Measurements from ENCODE around the gene CD2AP. TPM values are rescaled to one million over a fixed set of nuclear protein-coding genes. Genes with fewer than 3 reads are reported as not detected.
A peak's percentile ranks its signal among the peaks of the same experiment; 100 is the strongest.

Gene CD2AP
- total RNA-seq, 1 experiment from 2014 or later: 42.7 TPM

DNA sequence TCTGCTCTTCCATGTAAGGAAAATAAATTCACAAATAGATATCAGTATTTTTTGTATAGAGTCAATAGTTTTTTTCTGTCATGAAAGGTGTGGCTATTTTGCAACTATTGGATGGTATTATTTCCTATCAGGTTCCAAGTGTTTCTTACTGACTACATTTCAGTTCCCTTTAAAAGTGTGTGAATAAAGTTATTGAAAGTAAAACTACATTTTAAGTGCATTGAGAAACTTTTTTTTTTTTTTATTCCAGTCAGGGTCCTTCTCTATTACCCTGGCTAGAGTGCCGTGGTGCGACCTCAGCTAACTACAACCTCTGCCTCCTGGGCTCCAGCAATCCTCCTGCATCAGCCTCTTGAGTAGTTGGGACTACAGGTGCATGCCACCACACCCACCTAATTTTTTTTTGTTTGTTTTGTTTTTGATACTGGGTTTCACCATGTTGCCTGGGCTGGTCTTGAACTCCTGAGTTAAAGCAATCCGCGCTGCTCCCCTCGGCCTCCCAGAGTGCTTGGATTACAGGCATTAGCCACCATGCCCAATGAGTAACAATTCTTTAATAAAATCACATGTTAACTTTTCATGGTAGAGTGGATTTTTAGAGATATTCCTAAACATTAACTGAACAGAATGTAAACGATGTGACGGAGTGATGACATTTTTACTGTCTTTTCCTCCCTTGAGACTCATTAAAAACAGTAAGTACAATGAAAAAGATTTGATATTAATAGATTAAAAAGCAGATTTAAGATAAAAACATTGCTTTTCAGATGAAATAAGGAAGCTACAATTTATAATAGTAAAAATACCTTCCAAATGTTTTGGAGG lies 151.1 kb downstream of the CD2AP start:
- H3K36me3 ChIP-seq (ENCODE audit: insufficient read depth, low read length): 0 out of 2 replicates have a peak, but pooled peaks cover 3% of the 10 kb centered on the region
- no peaks in the 10 kb centered on the region for H3K9me3 ChIP-seq (ENCODE audit: low read length)
- no peak for DNase-seq
- no peak overlapping the region for H2AFZ ChIP-seq (ENCODE audit: low read length)
- 0 out of 2 replicates have a peak, but pooled peaks cover 1% of the 10 kb centered on the region for H4K20me1 ChIP-seq (ENCODE audit: insufficient read depth, low read depth, low read length)
- no peak overlapping the region for H3K27ac ChIP-seq (ENCODE audit: low read length)
- H3K4me3 ChIP-seq (ENCODE audit: low read length): no peak overlapping the region
- no peaks in the 10 kb centered on the region for H3K27me3 ChIP-seq (ENCODE audit: low read length)
- no peak overlapping the region for H3K9ac ChIP-seq (ENCODE audit: low read length)
- H3K4me1 ChIP-seq (ENCODE audit: low read length): no peaks in the 10 kb centered on the region
- no peaks in the 10 kb centered on the region for H3K79me2 ChIP-seq (ENCODE audit: low read length)
- H3K4me2 ChIP-seq (ENCODE audit: low read depth, low read length, poor library complexity, severe bottlenecking): no peak overlapping the region
- H3K9me2 ChIP-seq (replicated peaks; ENCODE audit: insufficient read depth, low read length): no peaks in the 10 kb centered on the region

DNA sequence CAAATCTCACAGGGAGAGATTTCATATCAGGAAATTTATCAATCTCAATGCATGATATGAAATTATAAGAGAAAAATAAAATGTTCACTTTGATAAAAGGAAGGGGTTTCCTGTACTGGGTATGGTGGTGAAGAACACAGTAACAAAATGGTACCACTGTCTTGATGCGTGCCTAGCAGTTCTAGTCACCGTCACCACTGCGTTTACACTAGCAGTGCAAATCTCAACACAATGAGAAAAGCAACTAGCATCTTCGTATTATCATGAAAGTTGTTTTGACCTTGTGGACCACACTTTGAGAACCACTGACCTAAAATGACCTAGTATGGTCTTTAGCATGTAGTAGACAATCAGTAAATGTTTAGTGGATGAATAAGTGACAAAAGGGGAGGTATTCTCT lies 152.4 kb downstream of the CD2AP start:
- Histone ChIP-seq H3K4me1 (ENCODE audit: low read length) (no peaks in the 10 kb centered on the region), H3K4me3 (ENCODE audit: low read length) (no peak overlapping the region), H3K27ac (ENCODE audit: low read length) (no peak overlapping the region), H3K9ac (ENCODE audit: low read length) (no peak overlapping the region), H3K79me2 (ENCODE audit: low read length) (no peaks in the 10 kb centered on the region), H3K9me2 (replicated peaks; ENCODE audit: insufficient read depth, low read length) (no peaks in the 10 kb centered on the region), H3K9me3 (ENCODE audit: low read length) (no peaks in the 10 kb centered on the region), H3K36me3 (ENCODE audit: insufficient read depth, low read length) (0 out of 2 replicates have a peak, but pooled peaks cover 2% of the 10 kb centered on the region), H2AFZ (ENCODE audit: low read length) (no peak overlapping the region), H3K4me2 (ENCODE audit: low read depth, low read length, poor library complexity, severe bottlenecking) (no peak overlapping the region), H4K20me1 (ENCODE audit: insufficient read depth, low read depth, low read length) (0 out of 2 replicates have a peak, but pooled peaks cover 4% of the 10 kb centered on the region), H3K27me3 (ENCODE audit: low read length) (no peaks in the 10 kb centered on the region)
- DNase-seq: no peak

DNA sequence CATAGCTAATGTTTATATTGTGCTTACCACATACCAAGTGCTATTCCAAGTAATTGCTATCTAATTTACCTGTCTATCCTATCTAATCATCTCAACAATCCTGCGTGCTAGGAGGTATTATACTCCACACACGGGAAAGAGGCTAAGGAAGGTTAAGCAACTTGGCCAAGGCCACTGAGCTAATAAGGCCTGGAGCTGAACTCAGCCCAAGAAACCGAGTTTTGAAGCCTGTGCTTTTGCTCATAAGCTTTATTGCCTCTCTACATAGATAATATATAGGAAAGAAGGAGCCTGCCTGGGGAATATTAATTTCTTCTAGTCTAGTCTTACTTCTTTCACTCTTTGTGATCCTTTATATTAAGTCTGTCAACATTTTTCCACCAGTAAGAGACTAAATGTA lies 153.0 kb downstream of the CD2AP start:
- Histone ChIP-seq H3K27me3 (ENCODE audit: low read length) (no peaks in the 10 kb centered on the region), H3K4me1 (ENCODE audit: low read length) (no peaks in the 10 kb centered on the region), H3K36me3 (ENCODE audit: insufficient read depth, low read length) (no peaks in the 10 kb centered on the region), H3K27ac (ENCODE audit: low read length) (no peak overlapping the region), H4K20me1 (ENCODE audit: insufficient read depth, low read depth, low read length) (0 out of 2 replicates have a peak, but pooled peaks cover 4% of the 10 kb centered on the region), H3K4me2 (ENCODE audit: low read depth, low read length, poor library complexity, severe bottlenecking) (no peak overlapping the region), H3K9ac (ENCODE audit: low read length) (no peak overlapping the region), H3K9me3 (ENCODE audit: low read length) (no peaks in the 10 kb centered on the region), H3K79me2 (ENCODE audit: low read length) (no peaks in the 10 kb centered on the region), H2AFZ (ENCODE audit: low read length) (no peak overlapping the region), H3K9me2 (replicated peaks; ENCODE audit: insufficient read depth, low read length) (no peaks in the 10 kb centered on the region), H3K4me3 (ENCODE audit: low read length) (no peak overlapping the region)
- no peak for DNase-seq

DNA sequence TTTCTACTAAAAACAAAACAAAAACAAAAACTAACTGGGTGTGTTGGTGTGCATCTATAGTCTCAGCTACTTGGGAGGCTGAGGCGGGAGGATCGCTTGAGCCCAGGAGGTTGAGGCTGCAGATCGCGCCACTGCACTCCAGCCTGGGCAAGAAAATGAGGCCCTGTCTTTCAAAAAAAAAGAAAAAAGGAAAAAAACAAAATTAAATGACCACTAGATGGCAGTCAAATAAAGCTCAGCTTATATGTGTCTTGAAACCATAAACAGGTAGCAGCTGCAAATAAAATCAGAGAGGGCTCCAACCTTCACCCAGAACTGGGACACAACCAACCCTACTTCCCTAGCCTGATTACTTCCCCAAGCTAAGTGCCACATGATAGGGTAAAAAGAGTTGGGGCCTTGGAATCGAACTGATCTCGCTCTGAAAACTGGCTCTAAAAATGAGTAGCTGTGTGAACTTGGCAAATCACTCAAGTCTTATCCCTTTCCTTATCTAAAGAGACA lies 153.7 kb downstream of the CD2AP start:
- Histone ChIP-seq H4K20me1 (ENCODE audit: insufficient read depth, low read depth, low read length) (0 out of 2 replicates have a peak, but pooled peaks cover 4% of the 10 kb centered on the region), H3K9me2 (replicated peaks; ENCODE audit: insufficient read depth, low read length) (no peaks in the 10 kb centered on the region), H3K36me3 (ENCODE audit: insufficient read depth, low read length) (no peaks in the 10 kb centered on the region), H3K9me3 (ENCODE audit: low read length) (no peaks in the 10 kb centered on the region), H3K27me3 (ENCODE audit: low read length) (no peaks in the 10 kb centered on the region), H3K9ac (ENCODE audit: low read length) (no peak overlapping the region), H3K27ac (ENCODE audit: low read length) (no peak overlapping the region), H3K4me1 (ENCODE audit: low read length) (no peaks in the 10 kb centered on the region), H3K79me2 (ENCODE audit: low read length) (no peaks in the 10 kb centered on the region), H3K4me3 (ENCODE audit: low read length) (no peak overlapping the region), H3K4me2 (ENCODE audit: low read depth, low read length, poor library complexity, severe bottlenecking) (no peak overlapping the region), H2AFZ (ENCODE audit: low read length) (no peak overlapping the region)
- peak; percentile 87 for DNase-seq

DNA sequence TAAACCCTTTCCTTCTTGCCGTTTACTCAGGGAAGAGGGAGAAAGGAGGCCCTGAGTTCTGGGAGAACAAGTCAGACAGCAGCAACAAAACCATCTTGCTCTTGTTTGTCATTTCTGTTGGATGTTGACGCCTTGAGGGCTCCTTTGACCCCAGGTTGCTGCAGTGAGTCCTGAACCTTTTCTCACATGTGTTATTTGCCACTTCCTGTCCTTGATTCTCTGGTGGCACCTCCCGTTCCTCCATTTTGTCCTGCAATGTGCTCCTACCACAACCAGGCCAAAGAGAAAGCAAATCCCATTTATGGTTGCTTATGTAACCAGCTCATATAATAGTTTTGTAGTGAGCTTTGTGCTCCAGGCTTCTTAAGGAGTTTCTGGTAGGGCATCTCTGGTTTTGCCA lies 154.2 kb downstream of the CD2AP start:
- no peak for DNase-seq
- no peak overlapping the region for H3K4me3 ChIP-seq (ENCODE audit: low read length)
- H3K27me3 ChIP-seq (ENCODE audit: low read length): no peaks in the 10 kb centered on the region
- H3K4me2 ChIP-seq (ENCODE audit: low read depth, low read length, poor library complexity, severe bottlenecking): no peak overlapping the region
- H3K36me3 ChIP-seq (ENCODE audit: insufficient read depth, low read length): no peaks in the 10 kb centered on the region
- H3K4me1 ChIP-seq (ENCODE audit: low read length): no peaks in the 10 kb centered on the region
- no peaks in the 10 kb centered on the region for H3K9me2 ChIP-seq (replicated peaks; ENCODE audit: insufficient read depth, low read length)
- 0 out of 2 replicates have a peak, but pooled peaks cover 4% of the 10 kb centered on the region for H4K20me1 ChIP-seq (ENCODE audit: insufficient read depth, low read depth, low read length)
- no peak overlapping the region for H3K27ac ChIP-seq (ENCODE audit: low read length)
- H3K79me2 ChIP-seq (ENCODE audit: low read length): no peaks in the 10 kb centered on the region
- no peaks in the 10 kb centered on the region for H3K9me3 ChIP-seq (ENCODE audit: low read length)
- H2AFZ ChIP-seq (ENCODE audit: low read length): no peak overlapping the region
- no peak overlapping the region for H3K9ac ChIP-seq (ENCODE audit: low read length)

DNA sequence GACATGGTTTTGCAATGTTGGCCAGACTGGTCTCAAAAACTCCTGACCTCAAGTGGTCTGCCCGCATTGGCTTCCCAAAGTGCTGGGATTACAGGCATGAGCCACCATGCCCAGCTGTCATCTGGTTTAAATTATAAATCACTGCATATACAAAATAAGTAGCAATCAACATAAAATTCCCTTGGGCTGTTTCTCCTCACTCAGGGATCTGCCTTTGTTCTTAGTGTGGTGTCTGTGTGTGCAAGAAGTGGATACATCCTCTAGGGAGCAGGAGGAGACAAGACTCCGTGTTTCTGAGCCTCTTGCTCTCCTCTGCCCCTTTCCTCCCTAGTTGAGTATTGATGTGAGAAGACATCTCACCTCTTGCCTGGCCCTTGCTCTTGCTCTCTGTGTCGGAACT lies 155.6 kb downstream of the CD2AP start:
- Histone ChIP-seq H3K9ac (ENCODE audit: low read length) (no peak overlapping the region), H2AFZ (ENCODE audit: low read length) (no peak overlapping the region), H3K27me3 (ENCODE audit: low read length) (no peaks in the 10 kb centered on the region), H3K4me2 (ENCODE audit: low read depth, low read length, poor library complexity, severe bottlenecking) (no peak overlapping the region), H3K79me2 (ENCODE audit: low read length) (no peaks in the 10 kb centered on the region), H3K27ac (ENCODE audit: low read length) (no peak overlapping the region), H3K4me3 (ENCODE audit: low read length) (no peak overlapping the region), H3K9me3 (ENCODE audit: low read length) (no peaks in the 10 kb centered on the region), H3K4me1 (ENCODE audit: low read length) (no peaks in the 10 kb centered on the region), H3K36me3 (ENCODE audit: insufficient read depth, low read length) (no peaks in the 10 kb centered on the region), H4K20me1 (ENCODE audit: insufficient read depth, low read depth, low read length) (0 out of 2 replicates have a peak, but pooled peaks cover 4% of the 10 kb centered on the region), H3K9me2 (replicated peaks; ENCODE audit: insufficient read depth, low read length) (no peaks in the 10 kb centered on the region)
- DNase-seq: no peak

DNA sequence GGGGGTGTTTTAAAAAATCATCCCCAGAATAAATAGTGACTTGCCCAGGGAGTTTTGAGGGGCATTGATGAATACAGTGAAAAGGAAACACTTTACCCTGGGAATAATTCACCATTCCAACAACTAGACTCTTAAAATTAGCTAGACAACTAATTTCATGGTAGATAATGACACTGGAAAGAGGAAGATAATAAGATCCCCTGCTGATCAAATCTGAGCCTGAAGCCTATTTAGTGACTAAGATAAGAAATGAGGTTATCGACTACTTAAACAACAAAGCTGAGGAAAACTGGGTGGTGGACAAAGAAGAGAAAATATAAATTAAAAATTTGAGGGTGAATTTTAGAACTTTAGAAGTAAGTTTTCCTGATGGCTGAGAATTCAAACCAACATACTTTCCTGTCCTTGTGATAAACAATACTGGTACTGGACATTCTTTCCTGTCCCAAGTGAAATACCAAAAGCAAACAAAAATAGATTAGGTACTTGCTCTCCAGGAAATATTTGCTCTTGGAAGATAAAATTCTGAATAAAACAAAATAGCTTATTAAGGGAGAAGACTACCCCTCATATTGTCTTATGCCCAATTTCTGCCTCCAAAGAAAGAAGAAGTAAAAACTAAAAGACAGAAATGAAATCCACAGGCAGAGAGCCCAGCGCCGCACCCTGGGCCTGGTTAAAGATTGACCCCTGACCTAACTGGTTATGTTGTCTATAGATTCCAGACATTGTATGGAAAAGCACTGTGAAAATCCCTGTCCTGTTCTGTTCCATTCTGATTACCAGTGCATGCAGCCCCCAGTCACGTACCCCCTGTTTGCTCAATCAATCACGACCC lies 156.8 kb downstream of the CD2AP start:
- no peaks in the 10 kb centered on the region for H3K79me2 ChIP-seq (ENCODE audit: low read length)
- no peak for DNase-seq

DNA sequence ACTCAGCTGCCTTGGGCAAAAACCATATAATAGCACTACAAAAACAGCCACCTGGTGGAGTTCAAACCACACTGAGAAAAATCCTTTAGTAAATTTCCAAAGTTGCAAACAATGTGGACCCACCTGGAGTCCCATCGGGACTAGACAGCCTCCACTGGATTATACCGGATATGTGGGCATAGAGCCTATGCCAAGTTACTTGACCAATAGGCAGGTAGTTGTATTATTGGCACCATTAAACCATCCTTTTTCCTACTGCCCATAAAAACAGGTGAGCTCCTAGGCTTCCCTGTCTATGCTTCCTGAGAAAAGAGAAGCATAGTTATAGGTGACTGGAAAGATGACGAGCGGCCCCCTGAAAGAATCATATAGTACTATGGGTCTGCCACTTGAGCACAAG lies 169.1 kb downstream of the CD2AP start:
- no peak overlapping the region for H3K4me3 ChIP-seq (ENCODE audit: low read length)
- H3K27me3 ChIP-seq (ENCODE audit: low read length): no peaks in the 10 kb centered on the region
- no peak for DNase-seq
- H3K9ac ChIP-seq (ENCODE audit: low read length): no peak overlapping the region
- H3K27ac ChIP-seq (ENCODE audit: low read length): no peak overlapping the region
- no peaks in the 10 kb centered on the region for H3K9me3 ChIP-seq (ENCODE audit: low read length)
- H3K4me2 ChIP-seq (ENCODE audit: low read depth, low read length, poor library complexity, severe bottlenecking): no peak overlapping the region
- no peaks in the 10 kb centered on the region for H3K36me3 ChIP-seq (ENCODE audit: insufficient read depth, low read length)
- H3K9me2 ChIP-seq (replicated peaks; ENCODE audit: insufficient read depth, low read length): no peaks in the 10 kb centered on the region
- no peak overlapping the region for H2AFZ ChIP-seq (ENCODE audit: low read length)
- no peaks in the 10 kb centered on the region for H3K4me1 ChIP-seq (ENCODE audit: low read length)
- no peaks in the 10 kb centered on the region for H4K20me1 ChIP-seq (ENCODE audit: insufficient read depth, low read depth, low read length)
- no peaks in the 10 kb centered on the region for H3K79me2 ChIP-seq (ENCODE audit: low read length)

More for the DNA sequence above, 156.8 kb downstream of the CD2AP start:
- Histone ChIP-seq H3K27ac (ENCODE audit: low read length) (no peak overlapping the region), H2AFZ (ENCODE audit: low read length) (no peak overlapping the region), H3K9me3 (ENCODE audit: low read length) (no peaks in the 10 kb centered on the region), H3K9ac (ENCODE audit: low read length) (no peak overlapping the region), H3K4me3 (ENCODE audit: low read length) (no peak overlapping the region), H3K4me2 (ENCODE audit: low read depth, low read length, poor library complexity, severe bottlenecking) (no peak overlapping the region), H3K36me3 (ENCODE audit: insufficient read depth, low read length) (no peaks in the 10 kb centered on the region), H3K4me1 (ENCODE audit: low read length) (no peaks in the 10 kb centered on the region), H3K27me3 (ENCODE audit: low read length) (no peaks in the 10 kb centered on the region), H3K9me2 (replicated peaks; ENCODE audit: insufficient read depth, low read length) (no peaks in the 10 kb centered on the region), H4K20me1 (ENCODE audit: insufficient read depth, low read depth, low read length) (0 out of 2 replicates have a peak, but pooled peaks cover 4% of the 10 kb centered on the region)

Measured in Karpas-422 (cell line).